ENCODE results near the gene SURF6. TPM values are rescaled to one million over a fixed set of nuclear protein-coding genes. Genes with fewer than 3 reads are reported as not detected.

The SURF6 gene
- total and polyA plus RNA-seq, 8 donors = 5.8 to 19.8 (median 9.8) TPM

GRCh38 chr9:133315997-133316396, 20.0 kb downstream of the SURF6 start:
- Histone ChIP-seq H3K36me3 (no peaks in the 10 kb centered on the region), H3K9me3 (no peaks in the 10 kb centered on the region), H3K27ac (no peak overlapping the region), H3K4me1 (no peaks in the 10 kb centered on the region), H3K4me3 (no peak overlapping the region), H3K27me3 (no peaks in the 10 kb centered on the region)
- no peak for TF ChIP-seq CTCF (IDR thresholded peaks at IDR 0.05)
- DNase-seq = no peak
- intact Hi-C loops (cut with DNase I) = no loop called here
- no peak for ATAC-seq
- 64 to 68% methylated on average over 2 of the region's 2 CpGs for WGBS, 2 donors
- no peak for FAIRE-seq

- no peak for FAIRE-seq
- Histone ChIP-seq H3K27me3 (no peaks in the 10 kb centered on the region), H3K4me1 (no peaks in the 10 kb centered on the region), H3K36me3 (no peaks in the 10 kb centered on the region), H3K27ac (no peak overlapping the region), H3K9me3 (no peaks in the 10 kb centered on the region), H3K4me3 (no peak overlapping the region)
- TF ChIP-seq CTCF (IDR thresholded peaks at IDR 0.05) = no peak
- intact Hi-C loops (cut with DNase I) = no loop called here
- 65 to 70% methylated on average over 6 of the region's 6 CpGs for WGBS, 2 donors
- no peak for ATAC-seq
- no peak for DNase-seq
Observed at GRCh38 chr9:133309608-133310007, 26.4 kb downstream of the SURF6 start.

- Histone ChIP-seq H3K9me3 (no peaks in the 10 kb centered on the region), H3K27ac (no peak overlapping the region), H3K27me3 (no peaks in the 10 kb centered on the region), H3K4me1 (no peaks in the 10 kb centered on the region), H3K4me3 (no peak overlapping the region), H3K36me3 (no peaks in the 10 kb centered on the region)
- no peak for ATAC-seq
- intact Hi-C loops (cut with DNase I) = no loop called here
- WGBS, 2 donors = 58 to 65% methylated on average over 16 of the region's 16 CpGs
- DNase-seq = no peak
- no peak for TF ChIP-seq CTCF (IDR thresholded peaks at IDR 0.05)
- no peak for FAIRE-seq
Observed at GRCh38 chr9:133307301-133307700, 28.7 kb downstream of the SURF6 start.

GRCh38 chr9:133306242-133307204, 29.5 kb downstream of the SURF6 start:
- Histone ChIP-seq H3K27me3 (no peaks in the 10 kb centered on the region), H3K4me1 (no peaks in the 10 kb centered on the region), H3K4me3 (no peak overlapping the region), H3K27ac (no peak overlapping the region), H3K36me3 (no peaks in the 10 kb centered on the region), H3K9me3 (no peaks in the 10 kb centered on the region)
- WGBS, 2 donors = 64 to 70% methylated on average over 31 of the region's 31 CpGs
- intact Hi-C loops (cut with DNase I) = no loop called here
- no peak for TF ChIP-seq CTCF (IDR thresholded peaks at IDR 0.05)
- DNase-seq = no peak
- no peak for FAIRE-seq
- ATAC-seq = no peak

- DNase-seq = no peak
- no peaks in the 10 kb centered on the region for H3K9me3 ChIP-seq
- no peaks in the 10 kb centered on the region for H3K36me3 ChIP-seq
- no peaks in the 10 kb centered on the region for H3K27me3 ChIP-seq
- 74 to 79% methylated on average over 23 of the region's 23 CpGs for WGBS, 2 donors
- no peak overlapping the region for H3K4me3 ChIP-seq
- intact Hi-C loops (cut with DNase I) = no loop called here
- FAIRE-seq = no peak
- TF ChIP-seq CTCF (IDR thresholded peaks at IDR 0.05) = no peak
- H3K27ac ChIP-seq = no peak overlapping the region
- no peak for ATAC-seq
- H3K4me1 ChIP-seq = no peaks in the 10 kb centered on the region
Observed at GRCh38 chr9:133305731-133306130, 30.3 kb downstream of the SURF6 start.

Measured in pancreas (tissue), 10 donors.